DND-41 (cell line): ENCODE results near the gene TRPM3.

Experiments used
- CTCF ChIP-seq: IDR thresholded peaks from 2 replicates; pipeline ENCODE4 v1.5.1; 2012; ENCODE audit warnings: borderline replicate concordance, low read length, moderate library complexity, mild to moderate bottlenecking; ENCODE audit not compliant: poor library complexity, severe bottlenecking; ENCODE audit errors: extremely low read depth
- EZH2 ChIP-seq: IDR thresholded peaks from 3 replicates; pipeline ENCODE4 v1.6.1; 2012; ENCODE audit warnings: borderline replicate concordance, low read depth, mild to moderate bottlenecking, moderate library complexity, low read length, inconsistent platforms; ENCODE audit not compliant: severe bottlenecking

GRCh38 chr9:70868041-70868440 is 253.4 kb downstream of the TRPM3 start:
- TF ChIP-seq CTCF (no peak), EZH2 (no peak)
